Lower lobe of right lung (tissue), 2 donors: ENCODE data around the gene TBC1D7. TPM values are rescaled to one million over a fixed set of nuclear protein-coding genes. Genes with fewer than 3 reads are reported as not detected.

ENCODE experiments used
- ATAC-seq, 2 donors: fragments of 200-7000 bp; cut with Tn5 transposase; one replicate each; pipeline ENCODE4 v1.9.1; 2020 to 2022; ENCODE audit warnings: mild to moderate bottlenecking in 2 of 2, moderate library complexity in 2 of 2
- DNase-seq: peaks from one replicate; pipeline ENCODE4 v3.0.0-alpha.2; 2020
- H3K27ac ChIP-seq: fragments of 200-600 bp; one replicate; pipeline ENCODE4 v1.8.0; 2022
- H3K27me3 ChIP-seq: fragments of 200-600 bp; one replicate; pipeline ENCODE4 v1.8.0; 2022; ENCODE audit warnings: low read depth
- H3K36me3 ChIP-seq: fragments of 200-600 bp; one replicate; pipeline ENCODE4 v1.8.0; 2022; ENCODE audit warnings: mild to moderate bottlenecking
- H3K4me1 ChIP-seq: fragments of 200-600 bp; one replicate; pipeline ENCODE4 v1.8.0; 2022
- H3K4me3 ChIP-seq: fragments of 200-600 bp; one replicate; pipeline ENCODE4 v1.8.0; 2022; ENCODE audit warnings: mild to moderate bottlenecking
- H3K9me3 ChIP-seq: fragments of 200-600 bp; one replicate; pipeline ENCODE4 v1.8.0; 2022
- CTCF ChIP-seq: fragments of 200-600 bp; IDR thresholded peaks from one replicate; pipeline ENCODE4 v1.8.0; 2022; ENCODE audit warnings: antibody characterized with exemption, mild to moderate bottlenecking
- intact Hi-C: fragments of 100-400 bp; cut with DNase I; formaldehyde crosslinking; loops from one replicate; pipeline ENCODE4 v1.11.0; 2022
- total RNA-seq: library from RNA; stranded (reverse); fragmentation: NEBNext Ultra II Directional; extraction: Animal tissue kit (Norgen Biotek cat#: 25700); gene quantifications from one replicate; pipeline ENCODE4 v1.2.1, GENCODE V29; 2021
- donor health status: DM: no; HTN: yes; CAD: no; lungs with severe emphysema.

Gene TBC1D7
- total RNA-seq, 1 donor from 2014 or later, result 18.8 TPM

GRCh38 chr6:13355999-13356785, 27.9 kb upstream of the TBC1D7 start:
- Histone ChIP-seq H3K36me3 (no peaks in the 10 kb centered on the region), H3K4me3 (no peak overlapping the region), H3K4me1 (peaks cover 47% of the 10 kb centered on the region), H3K27me3 (no peaks in the 10 kb centered on the region), H3K9me3 (no peaks in the 10 kb centered on the region), H3K27ac (no peak overlapping the region)
- intact Hi-C loops, result no loop called here
- TF ChIP-seq CTCF, result no peak
- ATAC-seq, result no peak
- no peak for DNase-seq

- ATAC-seq (peak in 1 of 2 donors; percentile 40), DNase-seq (no peak)
- H3K9me3 ChIP-seq, result no peaks in the 10 kb centered on the region
- H3K36me3 ChIP-seq, result no peaks in the 10 kb centered on the region
- H3K4me1 ChIP-seq, result peaks cover 38% of the 10 kb centered on the region
- H3K27ac ChIP-seq, result peak overlapping the region; percentile 15
- intact Hi-C loops, result no loop called here
- no peaks in the 10 kb centered on the region for H3K27me3 ChIP-seq
- H3K4me3 ChIP-seq, result no peak overlapping the region
- TF ChIP-seq CTCF, result no peak
Observed at GRCh38 chr6:13355043-13355945, 27.0 kb upstream of the TBC1D7 start.

GRCh38 chr6:13354331-13355042, 26.1 kb upstream of the TBC1D7 start:
- no peaks in the 10 kb centered on the region for H3K9me3 ChIP-seq
- peak overlapping the region; percentile 15 for H3K27ac ChIP-seq
- H3K27me3 ChIP-seq, result no peaks in the 10 kb centered on the region
- peaks cover 35% of the 10 kb centered on the region for H3K4me1 ChIP-seq
- intact Hi-C loops, result no loop called here
- TF ChIP-seq CTCF, result no peak
- DNase-seq (no peak), ATAC-seq (peak; percentile 59 to 68)
- no peak overlapping the region for H3K4me3 ChIP-seq
- no peaks in the 10 kb centered on the region for H3K36me3 ChIP-seq

- Histone ChIP-seq H3K27me3 (no peaks in the 10 kb centered on the region), H3K36me3 (no peaks in the 10 kb centered on the region), H3K9me3 (no peaks in the 10 kb centered on the region), H3K27ac (no peak overlapping the region), H3K4me3 (no peak overlapping the region), H3K4me1 (peaks cover 33% of the 10 kb centered on the region)
- DNase-seq, result no peak
- TF ChIP-seq CTCF, result no peak
- intact Hi-C loops, result no loop called here
- no peak for ATAC-seq
Observed at GRCh38 chr6:13352165-13352564, 23.8 kb upstream of the TBC1D7 start.

GRCh38 chr6:13351271-13351670, 22.9 kb upstream of the TBC1D7 start:
- H3K4me3 ChIP-seq, result no peak overlapping the region
- no peaks in the 10 kb centered on the region for H3K27me3 ChIP-seq
- intact Hi-C loops, result no loop called here
- H3K4me1 ChIP-seq, result peaks cover 27% of the 10 kb centered on the region
- no peaks in the 10 kb centered on the region for H3K36me3 ChIP-seq
- no peak for ATAC-seq
- H3K27ac ChIP-seq, result no peak overlapping the region
- no peak for TF ChIP-seq CTCF
- no peak for DNase-seq
- no peaks in the 10 kb centered on the region for H3K9me3 ChIP-seq
